Esophagus squamous epithelium (tissue), 5 donors: ENCODE results near the gene ARNT2. TPM values are rescaled to one million over a fixed set of nuclear protein-coding genes. Genes with fewer than 3 reads are reported as not detected.

Source experiments
- DNase-seq: peaks from one replicate; lab custom pipeline; 2025; lab: John Stamatoyannopoulos, UW
- H3K27ac ChIP-seq, 4 donors: fragments of 200-600 bp; sonication (generic); one replicate each; pipeline ENCODE4 v1.5.1; 2016 to 2019; ENCODE audit warnings: mild to moderate bottlenecking in 1 of 4
- H3K27me3 ChIP-seq, 4 donors: fragments of 200-600 bp; sonication (generic); 1 replicate in 3 of 4; 2 replicates in 1 of 4; pipeline versions ENCODE4 v1.5.1 to v1.6.0; 2017 to 2021; ENCODE audit warnings: antibody characterized with exemption in 1 of 4
- H3K36me3 ChIP-seq, 3 donors: fragments of 200-600 bp; sonication (generic); one replicate each; pipeline ENCODE4 v1.5.1; 2016 to 2019
- H3K4me1 ChIP-seq, 3 donors: fragments of 200-600 bp; sonication (generic); one replicate each; pipeline ENCODE4 v1.5.1; 2017 to 2019
- H3K4me3 ChIP-seq, 4 donors: fragments of 200-600 bp; sonication (generic); 1 replicate in 3 of 4; 2 replicates in 1 of 4; pipeline ENCODE4 v1.5.1; 2016 to 2019; ENCODE audit warnings: mild to moderate bottlenecking in 2 of 4, moderate library complexity in 1 of 4
- H3K9me3 ChIP-seq, 3 donors: fragments of 200-600 bp; sonication (generic); one replicate each; pipeline ENCODE4 v1.5.1; 2016 to 2019
- POLR2A ChIP-seq, 4 donors: fragments of 450-650 bp; IDR thresholded peaks; one replicate each; pipeline ENCODE4 v1.6.1; 2017; ENCODE audit warnings: antibody characterized with exemption in 4 of 4, mild to moderate bottlenecking in 4 of 4, moderate library complexity in 3 of 4
- WGBS, 2 donors: methylation state at CpG; one replicate each; pipeline ENCODE4 v1.1.5; 2018; 5-methylcytosine and 5-hydroxymethylcytosine counted together
- intact Hi-C: fragments of 100-400 bp; cut with DNase I; formaldehyde crosslinking; loops from one replicate; pipeline ENCODE4 v1.15.0; 2022
- total RNA-seq, 4 donors: library from RNA; depleted of rRNA; stranded (reverse); fragments of >200 nt; gene quantifications; one replicate each; pipeline ENCODE4 v1.1.0, GENCODE V29; 2016
- TF ChIP-seq, protein P1 (sequence below), 6 experiments: fragments of 450-650 bp in 4 of 6; fragments of 200-600 bp in 2 of 6; sonication (generic) in 2 of 6; IDR thresholded peaks; one replicate each; pipeline ENCODE4 v1.5.1; 2016 to 2019; ENCODE audit warnings: antibody characterized with exemption in 6 of 6, mild to moderate bottlenecking in 4 of 6, moderate library complexity in 4 of 6
- donor health status: DM: yes; HTN: yes; CAD: no.

The ARNT2 gene
- total RNA-seq, 4 donors from 2014 or later, result 0.15 to 5.7 (median 1.7) TPM

DNA sequence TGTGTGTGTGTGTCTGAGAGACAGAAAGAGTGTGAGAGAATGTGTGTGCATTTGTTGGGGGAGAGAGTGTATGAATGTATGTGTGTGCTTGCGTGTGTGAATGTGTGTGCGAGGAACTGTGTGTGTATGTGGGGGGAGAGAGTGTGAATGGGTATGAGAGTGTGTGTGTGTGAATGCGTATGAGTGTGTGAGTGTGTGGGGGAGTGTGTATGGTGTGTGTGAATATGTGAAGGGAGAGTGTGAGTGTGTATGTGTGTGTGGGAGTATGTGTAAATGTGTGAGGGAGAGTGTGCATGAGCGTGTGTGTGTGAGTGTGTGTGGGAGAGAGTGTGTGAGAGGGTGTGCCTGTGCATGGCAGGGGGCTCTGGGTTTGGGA, 211.2 kb downstream of the ARNT2 start:
- 87 to 95% methylated on average over 4 of the region's 4 CpGs for WGBS, 2 donors
- Histone ChIP-seq H3K4me3 (no peak overlapping the region), H3K9me3 (no peaks in the 10 kb centered on the region), H3K4me1 (peaks cover 12 to 44% (median 14%) of the 10 kb centered on the region in 3 donors), H3K36me3 (no peaks in the 10 kb centered on the region), H3K27ac (peak overlapping the region; percentile 16 to 57 (median 39)), H3K27me3 (peaks cover 0 to 8% (median 0%) of the 10 kb centered on the region in 4 donors)
- no peak for DNase-seq
- no peak for TF ChIP-seq POLR2A (IDR thresholded peaks at IDR 0.05)
- TF ChIP-seq, protein P1, sequence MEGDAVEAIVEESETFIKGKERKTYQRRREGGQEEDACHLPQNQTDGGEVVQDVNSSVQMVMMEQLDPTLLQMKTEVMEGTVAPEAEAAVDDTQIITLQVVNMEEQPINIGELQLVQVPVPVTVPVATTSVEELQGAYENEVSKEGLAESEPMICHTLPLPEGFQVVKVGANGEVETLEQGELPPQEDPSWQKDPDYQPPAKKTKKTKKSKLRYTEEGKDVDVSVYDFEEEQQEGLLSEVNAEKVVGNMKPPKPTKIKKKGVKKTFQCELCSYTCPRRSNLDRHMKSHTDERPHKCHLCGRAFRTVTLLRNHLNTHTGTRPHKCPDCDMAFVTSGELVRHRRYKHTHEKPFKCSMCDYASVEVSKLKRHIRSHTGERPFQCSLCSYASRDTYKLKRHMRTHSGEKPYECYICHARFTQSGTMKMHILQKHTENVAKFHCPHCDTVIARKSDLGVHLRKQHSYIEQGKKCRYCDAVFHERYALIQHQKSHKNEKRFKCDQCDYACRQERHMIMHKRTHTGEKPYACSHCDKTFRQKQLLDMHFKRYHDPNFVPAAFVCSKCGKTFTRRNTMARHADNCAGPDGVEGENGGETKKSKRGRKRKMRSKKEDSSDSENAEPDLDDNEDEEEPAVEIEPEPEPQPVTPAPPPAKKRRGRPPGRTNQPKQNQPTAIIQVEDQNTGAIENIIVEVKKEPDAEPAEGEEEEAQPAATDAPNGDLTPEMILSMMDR (IDR thresholded peaks at IDR 0.05), result no peak
- intact Hi-C loops, result no loop called here

DNA sequence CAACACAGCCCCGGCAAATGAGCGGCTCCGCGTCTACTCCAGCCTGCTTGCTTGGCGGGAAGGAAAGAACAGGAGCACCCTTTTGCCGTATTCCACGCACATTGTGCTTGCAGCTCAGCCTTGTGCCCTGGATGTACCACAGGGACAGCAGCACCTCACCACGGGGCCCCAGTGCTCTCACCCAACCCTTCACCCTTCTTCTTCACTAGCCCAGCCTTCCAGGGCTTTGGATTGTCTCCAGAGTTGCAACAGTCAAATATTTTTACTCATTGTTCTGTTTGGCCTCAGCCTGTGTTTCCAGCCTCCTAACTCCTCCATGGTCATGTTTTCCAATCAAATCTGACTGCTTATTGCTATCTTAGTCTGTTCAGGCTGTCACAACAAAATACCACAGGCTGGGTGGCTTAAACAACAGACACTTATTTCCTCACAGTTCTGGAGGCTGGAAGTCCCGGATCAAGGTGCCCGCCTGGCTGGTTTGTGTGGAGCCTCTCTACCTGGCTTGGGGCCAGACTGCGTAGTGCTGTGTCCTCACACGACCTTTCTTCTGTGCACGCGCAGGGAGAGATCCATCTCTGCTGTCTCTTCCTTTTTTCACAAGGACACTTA, 211.7 kb downstream of the ARNT2 start:
- H3K36me3 ChIP-seq, result no peaks in the 10 kb centered on the region
- no peak for TF ChIP-seq POLR2A (IDR thresholded peaks at IDR 0.05)
- TF ChIP-seq, protein P1 (IDR thresholded peaks at IDR 0.05), result no peak
- peaks cover 0 to 8% (median 0%) of the 10 kb centered on the region in 4 donors for H3K27me3 ChIP-seq
- no peak for DNase-seq
- H3K4me1 ChIP-seq, result peaks cover 12 to 42% (median 14%) of the 10 kb centered on the region in 3 donors
- 52 to 56% methylated on average over 14 of the region's 14 CpGs for WGBS, 2 donors
- H3K4me3 ChIP-seq, result no peak overlapping the region
- intact Hi-C loops, result no loop called here
- H3K27ac ChIP-seq, result peak overlapping the region; percentile 16 to 57 (median 39)
- H3K9me3 ChIP-seq, result no peaks in the 10 kb centered on the region

DNA sequence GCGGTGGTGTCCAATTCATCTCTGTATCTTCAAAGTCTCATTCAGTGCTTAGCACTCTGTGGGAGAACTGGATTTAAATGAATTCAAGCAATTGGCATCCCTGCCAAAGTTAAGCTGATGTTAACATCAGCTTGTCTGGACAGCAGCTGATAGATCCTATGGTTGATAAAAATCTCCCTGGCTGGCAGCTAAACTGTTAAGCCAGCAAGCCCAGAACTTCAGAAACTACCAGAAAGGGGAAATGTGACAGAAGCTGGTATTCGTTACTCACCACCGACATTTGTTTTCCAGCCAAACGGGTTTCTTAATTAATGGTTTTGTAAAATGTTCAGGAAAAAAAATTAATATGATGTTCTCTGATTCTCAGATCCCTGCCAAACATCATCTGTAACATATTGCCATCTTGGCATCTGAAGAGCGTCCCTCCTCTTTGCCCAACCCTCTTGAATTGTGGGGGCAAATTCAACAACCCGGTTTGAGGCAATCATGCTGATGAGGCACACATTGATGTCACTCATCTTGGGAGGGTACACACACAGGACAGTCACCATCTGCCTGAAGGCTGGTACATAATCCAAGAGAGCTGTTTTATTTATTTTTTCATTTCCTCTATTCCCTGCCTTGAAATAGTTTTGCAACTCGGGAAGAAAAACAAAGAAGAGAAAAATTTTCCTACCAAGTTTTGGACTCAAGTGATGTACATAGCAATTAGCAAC, 214.7 kb downstream of the ARNT2 start:
- intact Hi-C loops, result no loop called here
- H3K27ac ChIP-seq, result peak overlapping the region in 3 of 4 donors; percentile 35 to 64 (median 36)
- H3K4me3 ChIP-seq, result no peak overlapping the region
- TF ChIP-seq, protein P1 (IDR thresholded peaks at IDR 0.05), result no peak
- no peak for TF ChIP-seq POLR2A (IDR thresholded peaks at IDR 0.05)
- peaks cover 12 to 48% (median 14%) of the 10 kb centered on the region in 3 donors for H3K4me1 ChIP-seq
- 19 to 31% methylated on average over 7 of the region's 7 CpGs for WGBS, 2 donors
- peaks cover 0 to 10% (median 0%) of the 10 kb centered on the region in 3 donors for H3K9me3 ChIP-seq
- no peak for DNase-seq
- peaks cover 0 to 5% (median 0%) of the 10 kb centered on the region in 4 donors for H3K27me3 ChIP-seq
- H3K36me3 ChIP-seq, result no peaks in the 10 kb centered on the region

DNA sequence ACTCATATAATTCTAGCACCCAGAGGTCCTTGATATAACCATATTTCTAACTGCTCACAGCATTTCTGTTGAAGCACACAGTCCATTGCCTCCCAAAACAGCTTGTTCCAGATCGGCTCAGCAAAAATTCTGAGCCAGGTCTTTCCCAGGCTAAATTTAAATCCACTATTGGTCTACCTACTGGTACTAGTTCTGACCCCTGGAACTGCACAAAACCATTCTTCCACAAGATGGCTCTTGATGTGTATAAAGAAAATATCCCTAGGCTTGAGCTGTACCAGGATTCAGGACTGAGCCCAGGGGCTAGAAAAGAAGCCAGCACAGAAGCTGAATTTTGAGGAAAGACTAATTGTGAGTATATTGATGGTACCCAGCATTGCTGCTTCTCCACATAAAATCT, 215.5 kb downstream of the ARNT2 start:
- no peak for DNase-seq
- Histone ChIP-seq H3K36me3 (no peaks in the 10 kb centered on the region), H3K27me3 (no peaks in the 10 kb centered on the region), H3K4me1 (peaks cover 12 to 48% (median 14%) of the 10 kb centered on the region in 3 donors), H3K4me3 (no peak overlapping the region), H3K27ac (peak overlapping the region in 2 of 4 donors; percentile 36 to 64), H3K9me3 (peaks cover 0 to 10% (median 0%) of the 10 kb centered on the region in 3 donors)
- intact Hi-C loops, result no loop called here
- no peak for TF ChIP-seq POLR2A (IDR thresholded peaks at IDR 0.05)
- TF ChIP-seq, protein P1 (IDR thresholded peaks at IDR 0.05), result peak in 4 of 6 experiments; percentile 17 to 40 (median 26)
- 50 to 100% methylated on average over 1 of the region's 1 CpG for WGBS, 2 donors

DNA sequence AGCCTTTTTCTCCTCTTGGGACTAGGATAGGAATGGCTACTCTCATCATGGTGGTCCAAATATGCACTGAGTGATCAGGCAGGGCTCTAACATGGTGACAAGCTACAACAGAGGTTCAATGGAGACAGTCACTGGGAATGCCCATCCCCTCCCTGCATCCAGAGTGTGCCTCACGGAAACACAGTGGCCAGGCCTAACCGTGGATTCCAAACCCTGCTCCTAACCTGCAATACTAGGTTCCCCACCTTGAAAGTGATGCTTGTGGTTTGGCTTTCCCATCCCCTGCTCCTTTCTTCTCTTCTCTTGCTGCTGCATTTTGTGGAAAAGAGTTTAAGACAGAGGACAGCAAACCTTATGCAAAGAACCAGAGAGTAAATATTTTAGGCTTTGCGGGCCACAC, 216.0 kb downstream of the ARNT2 start:
- Histone ChIP-seq H3K36me3 (no peaks in the 10 kb centered on the region), H3K4me1 (peaks cover 12 to 48% (median 14%) of the 10 kb centered on the region in 3 donors), H3K27me3 (no peaks in the 10 kb centered on the region), H3K27ac (peak overlapping the region in 1 of 4 donors; percentile 64), H3K4me3 (no peak overlapping the region), H3K9me3 (peaks cover 0 to 10% (median 0%) of the 10 kb centered on the region in 3 donors)
- WGBS, 2 donors, result 90 to 100% methylated on average over 3 of the region's 3 CpGs
- no peak for DNase-seq
- TF ChIP-seq, protein P1 (IDR thresholded peaks at IDR 0.05), result no peak
- no peak for TF ChIP-seq POLR2A (IDR thresholded peaks at IDR 0.05)
- intact Hi-C loops, result no loop called here
